ENCODE results near the gene MANBA.
"Not testable (repeated sequence)": the region's sequence is repeated elsewhere in the genome, so short reads cannot be mapped to it uniquely, and the experiment has no call there.

The MANBA gene

GRCh38 chr4:102757681-102758080 lies 3.1 kb downstream of the MANBA start:
- TF ChIP-seq CTCF (IDR thresholded peaks at IDR 0.05; ENCODE audit: low read length, missing control alignments): no peak
- no peak overlapping the region for H3K4me3 ChIP-seq (replicated peaks; ENCODE audit: low read depth, low read length)
- DNase-seq (ENCODE audit: low read depth): no peak

- TF ChIP-seq CTCF (IDR thresholded peaks at IDR 0.05; ENCODE audit: low read length, missing control alignments): no peak
- no peak overlapping the region for H3K4me3 ChIP-seq (replicated peaks; ENCODE audit: low read depth, low read length)
- no peak for DNase-seq (ENCODE audit: low read depth)
These were observed 6.7 kb downstream of the MANBA start for GRCh38 chr4:102754044-102754443.

- TF ChIP-seq CTCF (IDR thresholded peaks at IDR 0.05; ENCODE audit: low read length, missing control alignments): no peak
- no peak overlapping the region for H3K4me3 ChIP-seq (replicated peaks; ENCODE audit: low read depth, low read length)
- no peak for DNase-seq (ENCODE audit: low read depth)
These were observed 8.8 kb downstream of the MANBA start for GRCh38 chr4:102751941-102752340.

GRCh38 chr4:102743352-102743751 lies 17.4 kb downstream of the MANBA start:
- not testable (repeated sequence) for DNase-seq (ENCODE audit: low read depth); H3K4me3 ChIP-seq (replicated peaks; ENCODE audit: low read depth, low read length)

GRCh38 chr4:102738802-102739201 lies 22.0 kb downstream of the MANBA start:
- H3K4me3 ChIP-seq (replicated peaks; ENCODE audit: low read depth, low read length); DNase-seq (ENCODE audit: low read depth): not testable (repeated sequence)

GRCh38 chr4:102736636-102737549 lies 23.9 kb downstream of the MANBA start:
- no peak for DNase-seq (ENCODE audit: low read depth)
- no peak for TF ChIP-seq CTCF (IDR thresholded peaks at IDR 0.05; ENCODE audit: low read length, missing control alignments)

GRCh38 chr4:102735582-102735981 lies 25.2 kb downstream of the MANBA start:
- no peak overlapping the region for H3K4me3 ChIP-seq (replicated peaks; ENCODE audit: low read depth, low read length)
- no peak for DNase-seq (ENCODE audit: low read depth)
- no peak for TF ChIP-seq CTCF (IDR thresholded peaks at IDR 0.05; ENCODE audit: low read length, missing control alignments)

More at GRCh38 chr4:102736636-102737549, 23.9 kb downstream of the MANBA start:
- H3K4me3 ChIP-seq (replicated peaks; ENCODE audit: low read depth, low read length): no peak overlapping the region
